ENCODE measurements around the gene COG2. TPM values are rescaled to one million over a fixed set of nuclear protein-coding genes. Genes with fewer than 3 reads are reported as not detected.

The COG2 gene
- total and polyA plus RNA-seq, 2 of the 13 experiments (the other 11 are each of a cell fraction or from before 2014, with no cell fraction given) = 16.8 to 36.3 TPM

DNA sequence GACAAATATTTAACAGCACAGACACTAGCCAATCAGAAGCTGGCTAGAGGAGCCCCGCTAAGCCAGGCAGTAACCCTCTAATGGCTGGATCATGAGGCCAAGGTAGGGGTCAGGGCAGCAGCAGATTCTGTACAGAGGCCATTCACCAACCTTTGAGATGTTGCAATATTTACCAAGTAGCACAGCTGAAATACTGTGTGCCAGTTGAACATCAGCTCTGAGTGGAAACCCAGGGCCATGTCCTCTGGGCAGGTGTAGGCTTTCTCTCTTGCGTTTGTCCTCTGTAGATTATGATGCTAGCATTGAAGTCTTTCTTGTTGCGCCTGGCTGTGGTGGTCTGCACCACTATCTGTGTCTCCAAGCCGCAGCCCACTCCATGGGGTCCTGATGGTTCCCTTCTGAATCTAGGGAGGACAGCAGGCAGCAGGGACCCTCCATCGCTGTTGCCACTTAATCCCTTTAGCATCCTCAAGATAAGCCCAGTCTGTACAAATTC is 2.5 kb upstream of the COG2 start (continued):
- TF ChIP-seq, protein P1, sequence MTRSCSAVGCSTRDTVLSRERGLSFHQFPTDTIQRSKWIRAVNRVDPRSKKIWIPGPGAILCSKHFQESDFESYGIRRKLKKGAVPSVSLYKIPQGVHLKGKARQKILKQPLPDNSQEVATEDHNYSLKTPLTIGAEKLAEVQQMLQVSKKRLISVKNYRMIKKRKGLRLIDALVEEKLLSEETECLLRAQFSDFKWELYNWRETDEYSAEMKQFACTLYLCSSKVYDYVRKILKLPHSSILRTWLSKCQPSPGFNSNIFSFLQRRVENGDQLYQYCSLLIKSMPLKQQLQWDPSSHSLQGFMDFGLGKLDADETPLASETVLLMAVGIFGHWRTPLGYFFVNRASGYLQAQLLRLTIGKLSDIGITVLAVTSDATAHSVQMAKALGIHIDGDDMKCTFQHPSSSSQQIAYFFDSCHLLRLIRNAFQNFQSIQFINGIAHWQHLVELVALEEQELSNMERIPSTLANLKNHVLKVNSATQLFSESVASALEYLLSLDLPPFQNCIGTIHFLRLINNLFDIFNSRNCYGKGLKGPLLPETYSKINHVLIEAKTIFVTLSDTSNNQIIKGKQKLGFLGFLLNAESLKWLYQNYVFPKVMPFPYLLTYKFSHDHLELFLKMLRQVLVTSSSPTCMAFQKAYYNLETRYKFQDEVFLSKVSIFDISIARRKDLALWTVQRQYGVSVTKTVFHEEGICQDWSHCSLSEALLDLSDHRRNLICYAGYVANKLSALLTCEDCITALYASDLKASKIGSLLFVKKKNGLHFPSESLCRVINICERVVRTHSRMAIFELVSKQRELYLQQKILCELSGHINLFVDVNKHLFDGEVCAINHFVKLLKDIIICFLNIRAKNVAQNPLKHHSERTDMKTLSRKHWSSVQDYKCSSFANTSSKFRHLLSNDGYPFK (CRISPR knock-in tag; IDR thresholded peaks at IDR 0.05; ENCODE audit: borderline replicate concordance) = 0 out of 2 replicates have a peak, but pooled peaks have one; percentile 82
- TF ChIP-seq EHMT2 (IDR thresholded peaks at IDR 0.05; ENCODE audit: borderline replicate concordance, low read depth, low read length) (no peak; the same call in 1 of the 2 replicates), GLMP (CRISPR knock-in tag; IDR thresholded peaks at IDR 0.05; ENCODE audit: borderline replicate concordance) (no peak), CBX2 (IDR thresholded peaks at IDR 0.05; ENCODE audit: low read depth, low read length) (no peak), CBX2 (CRISPR knock-in tag; IDR thresholded peaks at IDR 0.05; ENCODE audit: low read depth) (no peak), U2AF1 (optimal IDR thresholded peaks at IDR 0.05; ENCODE audit: low read depth, low read length) (no peak), ZNF451 (CRISPR knock-in tag; IDR thresholded peaks at IDR 0.05) (no peak), SRF (IDR thresholded peaks at IDR 0.05; ENCODE audit: low read depth, low read length) (no peak), CBFB (CRISPR knock-in tag; IDR thresholded peaks at IDR 0.05) (no peak), ZNF234 (CRISPR knock-in tag; conservative IDR thresholded peaks at IDR 0.05) (no peak), THYN1 (CRISPR knock-in tag; IDR thresholded peaks at IDR 0.05; ENCODE audit: borderline replicate concordance, low read depth) (no peak), GPN1 (CRISPR knock-in tag; IDR thresholded peaks at IDR 0.05; ENCODE audit: borderline replicate concordance) (no peak), MYC (CRISPR knock-in tag; IDR thresholded peaks at IDR 0.05; ENCODE audit: borderline replicate concordance) (peak; percentile 30; the same call in 1 of the 2 replicates), GTF2F1 (IDR thresholded peaks at IDR 0.05; ENCODE audit: low read length) (no peak), CEBPB (IDR thresholded peaks at IDR 0.05; ENCODE audit: borderline replicate concordance, low read depth, low read length) (peak; percentile 98), HNRNPH1 (optimal IDR thresholded peaks at IDR 0.05; ENCODE audit: low read depth, low read length) (no peak), TOPORS (CRISPR knock-in tag; IDR thresholded peaks at IDR 0.05) (no peak), HOXA7 (CRISPR knock-in tag; IDR thresholded peaks at IDR 0.05) (no peak), ZBTB7B (CRISPR knock-in tag; IDR thresholded peaks at IDR 0.05) (peak; percentile 82), ZNF607 (CRISPR knock-in tag; IDR thresholded peaks at IDR 0.05; ENCODE audit: borderline replicate concordance) (no peak), PPARG (CRISPR knock-in tag; conservative IDR thresholded peaks at IDR 0.05) (peak; percentile 95), SMC3 (IDR thresholded peaks at IDR 0.05; ENCODE audit: low read length) (peak; percentile 31; the same call in 1 of the 2 replicates)
- TF ChIP-seq, protein P2, sequence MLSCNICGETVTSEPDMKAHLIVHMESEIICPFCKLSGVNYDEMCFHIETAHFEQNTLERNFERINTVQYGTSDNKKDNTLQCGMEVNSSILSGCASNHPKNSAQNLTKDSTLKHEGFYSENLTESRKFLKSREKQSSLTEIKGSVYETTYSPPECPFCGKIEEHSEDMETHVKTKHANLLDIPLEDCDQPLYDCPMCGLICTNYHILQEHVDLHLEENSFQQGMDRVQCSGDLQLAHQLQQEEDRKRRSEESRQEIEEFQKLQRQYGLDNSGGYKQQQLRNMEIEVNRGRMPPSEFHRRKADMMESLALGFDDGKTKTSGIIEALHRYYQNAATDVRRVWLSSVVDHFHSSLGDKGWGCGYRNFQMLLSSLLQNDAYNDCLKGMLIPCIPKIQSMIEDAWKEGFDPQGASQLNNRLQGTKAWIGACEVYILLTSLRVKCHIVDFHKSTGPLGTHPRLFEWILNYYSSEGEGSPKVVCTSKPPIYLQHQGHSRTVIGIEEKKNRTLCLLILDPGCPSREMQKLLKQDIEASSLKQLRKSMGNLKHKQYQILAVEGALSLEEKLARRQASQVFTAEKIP (CRISPR knock-in tag; IDR thresholded peaks at IDR 0.05; ENCODE audit: borderline replicate concordance) = no peak
- TF ChIP-seq, protein P3, sequence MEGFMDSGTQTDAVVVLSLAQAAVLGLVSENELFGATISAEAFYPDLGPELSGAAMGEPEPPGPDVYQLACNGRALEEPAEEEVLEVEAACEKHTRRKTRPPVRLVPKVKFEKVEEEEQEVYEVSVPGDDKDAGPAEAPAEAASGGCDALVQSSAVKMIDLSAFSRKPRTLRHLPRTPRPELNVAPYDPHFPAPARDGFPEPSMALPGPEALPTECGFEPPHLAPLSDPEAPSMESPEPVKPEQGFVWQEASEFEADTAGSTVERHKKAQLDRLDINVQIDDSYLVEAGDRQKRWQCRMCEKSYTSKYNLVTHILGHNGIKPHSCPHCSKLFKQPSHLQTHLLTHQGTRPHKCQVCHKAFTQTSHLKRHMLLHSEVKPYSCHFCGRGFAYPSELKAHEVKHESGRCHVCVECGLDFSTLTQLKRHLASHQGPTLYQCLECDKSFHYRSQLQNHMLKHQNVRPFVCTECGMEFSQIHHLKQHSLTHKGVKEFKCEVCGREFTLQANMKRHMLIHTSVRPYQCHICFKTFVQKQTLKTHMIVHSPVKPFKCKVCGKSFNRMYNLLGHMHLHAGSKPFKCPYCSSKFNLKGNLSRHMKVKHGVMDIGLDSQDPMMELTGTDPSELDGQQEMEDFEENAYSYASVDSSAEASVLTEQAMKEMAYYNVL (CRISPR knock-in tag; IDR thresholded peaks at IDR 0.05; ENCODE audit: borderline replicate concordance) = peak; percentile 67; the same call in 1 of the 2 replicates
